ENCODE data around the gene CST9L. TPM values are rescaled to one million over a fixed set of nuclear protein-coding genes. Genes with fewer than 3 reads are reported as not detected.

CST9L gene
- total RNA-seq, 1 donor = not detected

DNA sequence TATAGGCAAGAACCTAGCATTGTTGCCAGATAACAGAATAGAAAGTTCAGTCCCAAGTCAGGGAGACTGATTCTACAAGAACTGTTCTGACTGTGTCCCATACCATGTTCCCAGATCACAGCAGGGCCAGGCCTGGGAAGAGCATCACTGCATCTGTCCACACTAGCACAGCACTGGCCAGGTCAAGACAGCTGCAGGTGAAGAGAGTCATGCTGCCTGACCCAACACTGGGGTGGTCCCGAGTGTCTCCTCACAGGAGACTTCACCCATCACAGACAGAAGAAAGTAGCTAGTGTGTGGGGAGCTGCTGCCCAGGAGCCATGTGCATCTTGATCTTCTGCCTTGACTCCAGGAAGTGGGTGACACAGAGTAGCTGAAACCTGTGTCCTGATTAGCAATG, 1.3 kb upstream of the CST9L start:
- H3K27me3 ChIP-seq (ENCODE audit: insufficient read depth, low read length) = no peaks in the 10 kb centered on the region
- H4K20me1 ChIP-seq (ENCODE audit: insufficient read depth, low read length) = no peaks in the 10 kb centered on the region
- no peaks in the 10 kb centered on the region for H3K36me3 ChIP-seq (ENCODE audit: insufficient read depth, low read length)
- H2AFZ ChIP-seq (ENCODE audit: low read length) = no peak overlapping the region
- no peaks in the 10 kb centered on the region for H3K4me1 ChIP-seq (ENCODE audit: insufficient read depth, low read length)
- no peak for DNase-seq (ENCODE audit: insufficient read length, low spot score, missing footprints)
- no peak overlapping the region for H3K4me2 ChIP-seq (ENCODE audit: insufficient read depth, low read length)
- H3K9me3 ChIP-seq (ENCODE audit: low read depth, low read length) = no peaks in the 10 kb centered on the region
- TF ChIP-seq, protein P1, sequence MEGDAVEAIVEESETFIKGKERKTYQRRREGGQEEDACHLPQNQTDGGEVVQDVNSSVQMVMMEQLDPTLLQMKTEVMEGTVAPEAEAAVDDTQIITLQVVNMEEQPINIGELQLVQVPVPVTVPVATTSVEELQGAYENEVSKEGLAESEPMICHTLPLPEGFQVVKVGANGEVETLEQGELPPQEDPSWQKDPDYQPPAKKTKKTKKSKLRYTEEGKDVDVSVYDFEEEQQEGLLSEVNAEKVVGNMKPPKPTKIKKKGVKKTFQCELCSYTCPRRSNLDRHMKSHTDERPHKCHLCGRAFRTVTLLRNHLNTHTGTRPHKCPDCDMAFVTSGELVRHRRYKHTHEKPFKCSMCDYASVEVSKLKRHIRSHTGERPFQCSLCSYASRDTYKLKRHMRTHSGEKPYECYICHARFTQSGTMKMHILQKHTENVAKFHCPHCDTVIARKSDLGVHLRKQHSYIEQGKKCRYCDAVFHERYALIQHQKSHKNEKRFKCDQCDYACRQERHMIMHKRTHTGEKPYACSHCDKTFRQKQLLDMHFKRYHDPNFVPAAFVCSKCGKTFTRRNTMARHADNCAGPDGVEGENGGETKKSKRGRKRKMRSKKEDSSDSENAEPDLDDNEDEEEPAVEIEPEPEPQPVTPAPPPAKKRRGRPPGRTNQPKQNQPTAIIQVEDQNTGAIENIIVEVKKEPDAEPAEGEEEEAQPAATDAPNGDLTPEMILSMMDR (IDR thresholded peaks at IDR 0.05; ENCODE audit: extremely low read depth, low read depth, low read length) = no peak
- H3K27ac ChIP-seq (ENCODE audit: low read depth, low read length) = no peak overlapping the region
- H3K4me3 ChIP-seq (ENCODE audit: insufficient read depth, low read length) = no peak overlapping the region
- H3K79me2 ChIP-seq (ENCODE audit: insufficient read depth, low read length) = no peaks in the 10 kb centered on the region

- H3K4me1 ChIP-seq (ENCODE audit: insufficient read depth, low read length) = no peaks in the 10 kb centered on the region
These were observed 667 bp upstream of the CST9L start for GRCh38 chr20:23568971-23569330.

DNA sequence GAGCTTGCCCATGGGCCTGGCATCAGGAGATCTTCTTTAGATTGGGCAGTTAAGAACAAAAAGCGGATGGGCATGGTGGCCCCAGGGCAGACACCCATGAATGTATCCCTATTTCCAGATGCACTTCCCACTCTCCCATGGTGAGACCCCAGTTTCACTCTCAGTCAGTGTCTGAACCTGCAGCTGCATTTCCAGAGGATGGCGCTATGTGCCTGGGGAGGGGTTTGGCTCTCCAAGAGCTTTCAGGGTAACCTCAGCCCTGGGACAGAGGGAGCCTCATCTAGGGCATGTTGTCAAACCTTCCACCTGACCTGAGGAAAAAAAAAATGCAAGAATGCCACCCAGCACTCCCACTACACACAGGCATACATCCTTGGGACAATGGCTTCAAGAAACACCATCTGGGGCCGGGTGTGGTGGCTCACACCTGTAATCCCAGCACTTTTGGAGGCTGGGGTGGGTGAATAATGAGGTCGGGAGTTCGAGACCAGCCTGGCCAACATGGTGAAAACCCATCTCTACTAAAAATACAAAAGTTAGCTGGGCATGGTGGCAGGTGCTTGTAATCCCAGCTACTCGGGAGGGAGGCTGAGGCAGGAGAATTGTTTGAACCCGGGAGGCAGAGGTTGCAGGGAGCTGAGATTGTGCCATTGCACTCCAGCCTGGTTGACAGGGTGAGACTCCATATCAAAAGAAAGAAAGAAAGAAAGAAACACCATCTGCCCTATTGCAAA, 1.9 kb downstream of the CST9L start:
- Histone ChIP-seq H3K79me2 (ENCODE audit: insufficient read depth, low read length) (no peaks in the 10 kb centered on the region), H3K27ac (ENCODE audit: low read depth, low read length) (no peak overlapping the region), H2AFZ (ENCODE audit: low read length) (no peak overlapping the region)

More at GRCh38 chr20:23568971-23569330, 667 bp upstream of the CST9L start:
- no peaks in the 10 kb centered on the region for H3K79me2 ChIP-seq (ENCODE audit: insufficient read depth, low read length)
- H3K27me3 ChIP-seq (ENCODE audit: insufficient read depth, low read length) = no peaks in the 10 kb centered on the region
- DNase-seq (ENCODE audit: insufficient read length, low spot score, missing footprints) = no peak
- H3K9me3 ChIP-seq (ENCODE audit: low read depth, low read length) = no peaks in the 10 kb centered on the region
- no peak overlapping the region for H3K4me2 ChIP-seq (ENCODE audit: insufficient read depth, low read length)
- TF ChIP-seq, protein P1 (IDR thresholded peaks at IDR 0.05; ENCODE audit: extremely low read depth, low read depth, low read length) = no peak
- no peaks in the 10 kb centered on the region for H4K20me1 ChIP-seq (ENCODE audit: insufficient read depth, low read length)
- no peak overlapping the region for H3K27ac ChIP-seq (ENCODE audit: low read depth, low read length)
- no peaks in the 10 kb centered on the region for H3K36me3 ChIP-seq (ENCODE audit: insufficient read depth, low read length)
- no peak overlapping the region for H3K4me3 ChIP-seq (ENCODE audit: insufficient read depth, low read length)
- H2AFZ ChIP-seq (ENCODE audit: low read length) = no peak overlapping the region

GRCh38 chr20:23565503-23566045, 2.7 kb downstream of the CST9L start:
- Histone ChIP-seq H3K27me3 (ENCODE audit: insufficient read depth, low read length) (no peaks in the 10 kb centered on the region), H3K4me2 (ENCODE audit: insufficient read depth, low read length) (no peak overlapping the region), H3K79me2 (ENCODE audit: insufficient read depth, low read length) (no peaks in the 10 kb centered on the region), H2AFZ (ENCODE audit: low read length) (no peak overlapping the region), H3K4me1 (ENCODE audit: insufficient read depth, low read length) (no peaks in the 10 kb centered on the region), H4K20me1 (ENCODE audit: insufficient read depth, low read length) (no peaks in the 10 kb centered on the region), H3K4me3 (ENCODE audit: insufficient read depth, low read length) (no peak overlapping the region), H3K9me3 (ENCODE audit: low read depth, low read length) (no peaks in the 10 kb centered on the region), H3K36me3 (ENCODE audit: insufficient read depth, low read length) (no peaks in the 10 kb centered on the region), H3K27ac (ENCODE audit: low read depth, low read length) (no peak overlapping the region)
- DNase-seq (ENCODE audit: insufficient read length, low spot score, missing footprints) = no peak
- TF ChIP-seq, protein P1 (IDR thresholded peaks at IDR 0.05; ENCODE audit: extremely low read depth, low read depth, low read length) = no peak

More for the DNA sequence above, 1.9 kb downstream of the CST9L start:
- Histone ChIP-seq H4K20me1 (ENCODE audit: insufficient read depth, low read length) (no peaks in the 10 kb centered on the region), H3K4me3 (ENCODE audit: insufficient read depth, low read length) (no peak overlapping the region), H3K27me3 (ENCODE audit: insufficient read depth, low read length) (no peaks in the 10 kb centered on the region), H3K36me3 (ENCODE audit: insufficient read depth, low read length) (no peaks in the 10 kb centered on the region), H3K9me3 (ENCODE audit: low read depth, low read length) (no peaks in the 10 kb centered on the region), H3K4me1 (ENCODE audit: insufficient read depth, low read length) (no peaks in the 10 kb centered on the region), H3K4me2 (ENCODE audit: insufficient read depth, low read length) (no peak overlapping the region)
- no peak for DNase-seq (ENCODE audit: insufficient read length, low spot score, missing footprints)
- TF ChIP-seq, protein P1 (IDR thresholded peaks at IDR 0.05; ENCODE audit: extremely low read depth, low read depth, low read length) = no peak
